Measurements from ENCODE around the gene LHFPL3.

DNA sequence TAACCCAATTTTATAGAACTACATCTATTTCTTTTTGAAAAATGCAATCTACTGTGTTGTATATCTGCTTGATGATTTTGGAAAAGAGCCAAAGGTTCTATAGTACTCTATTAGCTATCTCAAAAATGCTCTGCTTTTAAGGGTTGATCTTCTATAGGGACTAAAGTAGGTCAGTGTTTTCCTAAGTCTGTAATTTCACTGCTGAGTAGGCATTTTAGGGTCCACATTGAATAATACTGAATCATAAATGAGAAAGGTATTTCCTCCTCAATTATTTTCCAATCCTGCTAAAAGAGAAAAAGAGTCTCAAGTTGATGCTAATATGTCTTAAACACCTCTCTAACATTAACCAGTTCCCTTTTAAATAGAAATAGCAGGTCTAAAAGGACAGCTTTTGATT lies 244.2 kb downstream of the LHFPL3 start:
- TF ChIP-seq, protein P1, sequence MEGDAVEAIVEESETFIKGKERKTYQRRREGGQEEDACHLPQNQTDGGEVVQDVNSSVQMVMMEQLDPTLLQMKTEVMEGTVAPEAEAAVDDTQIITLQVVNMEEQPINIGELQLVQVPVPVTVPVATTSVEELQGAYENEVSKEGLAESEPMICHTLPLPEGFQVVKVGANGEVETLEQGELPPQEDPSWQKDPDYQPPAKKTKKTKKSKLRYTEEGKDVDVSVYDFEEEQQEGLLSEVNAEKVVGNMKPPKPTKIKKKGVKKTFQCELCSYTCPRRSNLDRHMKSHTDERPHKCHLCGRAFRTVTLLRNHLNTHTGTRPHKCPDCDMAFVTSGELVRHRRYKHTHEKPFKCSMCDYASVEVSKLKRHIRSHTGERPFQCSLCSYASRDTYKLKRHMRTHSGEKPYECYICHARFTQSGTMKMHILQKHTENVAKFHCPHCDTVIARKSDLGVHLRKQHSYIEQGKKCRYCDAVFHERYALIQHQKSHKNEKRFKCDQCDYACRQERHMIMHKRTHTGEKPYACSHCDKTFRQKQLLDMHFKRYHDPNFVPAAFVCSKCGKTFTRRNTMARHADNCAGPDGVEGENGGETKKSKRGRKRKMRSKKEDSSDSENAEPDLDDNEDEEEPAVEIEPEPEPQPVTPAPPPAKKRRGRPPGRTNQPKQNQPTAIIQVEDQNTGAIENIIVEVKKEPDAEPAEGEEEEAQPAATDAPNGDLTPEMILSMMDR (IDR thresholded peaks at IDR 0.05), result no peak
- TF ChIP-seq ZFX (IDR thresholded peaks at IDR 0.05; ENCODE audit: borderline replicate concordance), result no peak
